GM19468 (cell line): ENCODE measurements around the gene C3AR1.

Experiments
- ATAC-seq: cut with Tn5 transposase; IDR thresholded peaks from one replicate; pipeline ENCODE4 v1.9.1; 2021; ENCODE audit warnings: mild to moderate bottlenecking, moderate library complexity, moderate number of reproducible peaks; ENCODE audit not compliant: unreplicated experiment; ENCODE audit errors: extremely low read depth

C3AR1 gene

GRCh38 chr12:8064131-8064530 is 2.0 kb downstream of the C3AR1 start:
- no peak for ATAC-seq

DNA sequence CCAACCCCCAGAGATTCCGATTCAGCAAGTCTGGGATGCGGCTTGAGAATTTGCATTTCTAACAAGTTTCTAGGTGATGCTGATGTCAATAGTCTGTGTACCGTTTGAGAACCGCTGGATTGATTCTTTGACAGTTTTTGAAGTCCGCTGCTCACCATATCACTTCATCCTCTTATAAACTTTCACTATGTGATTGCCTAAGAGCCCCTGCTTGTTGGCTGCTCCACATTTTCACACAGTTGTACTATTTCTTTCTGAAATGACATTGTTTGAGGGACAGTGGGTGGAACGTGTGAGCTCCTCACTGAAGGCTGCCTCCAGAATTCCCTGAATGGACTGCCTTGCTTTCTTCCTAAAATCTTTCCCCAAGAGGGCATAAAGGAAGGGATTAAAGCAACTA is 7.7 kb downstream of the C3AR1 start:
- ATAC-seq = no peak

- ATAC-seq = no peak
These were observed 8.3 kb downstream of the C3AR1 start for GRCh38 chr12:8057839-8058238.

GRCh38 chr12:8057306-8057705 is 8.9 kb downstream of the C3AR1 start:
- no peak for ATAC-seq

DNA sequence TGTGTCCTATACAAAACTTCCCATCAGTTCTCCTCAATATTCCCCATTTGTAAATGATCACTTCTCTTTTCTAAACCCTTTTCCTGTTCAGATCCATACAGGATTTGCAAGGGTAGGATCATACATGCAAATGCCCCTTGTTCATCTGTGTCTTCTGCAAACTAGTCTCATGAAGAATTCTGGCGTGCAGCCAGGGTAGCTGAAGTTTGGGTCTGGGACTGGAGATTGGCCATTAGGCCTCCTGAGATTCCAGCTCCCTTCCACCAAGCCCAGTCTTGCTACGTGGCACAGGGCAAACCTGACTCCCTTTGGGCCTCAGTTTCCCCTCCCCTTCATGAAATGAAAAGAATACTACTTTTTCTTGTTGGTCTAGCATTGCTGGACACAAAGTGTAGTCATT is 11.3 kb downstream of the C3AR1 start:
- no peak for ATAC-seq

GRCh38 chr12:8052679-8053078 is 13.5 kb downstream of the C3AR1 start:
- ATAC-seq = no peak

DNA sequence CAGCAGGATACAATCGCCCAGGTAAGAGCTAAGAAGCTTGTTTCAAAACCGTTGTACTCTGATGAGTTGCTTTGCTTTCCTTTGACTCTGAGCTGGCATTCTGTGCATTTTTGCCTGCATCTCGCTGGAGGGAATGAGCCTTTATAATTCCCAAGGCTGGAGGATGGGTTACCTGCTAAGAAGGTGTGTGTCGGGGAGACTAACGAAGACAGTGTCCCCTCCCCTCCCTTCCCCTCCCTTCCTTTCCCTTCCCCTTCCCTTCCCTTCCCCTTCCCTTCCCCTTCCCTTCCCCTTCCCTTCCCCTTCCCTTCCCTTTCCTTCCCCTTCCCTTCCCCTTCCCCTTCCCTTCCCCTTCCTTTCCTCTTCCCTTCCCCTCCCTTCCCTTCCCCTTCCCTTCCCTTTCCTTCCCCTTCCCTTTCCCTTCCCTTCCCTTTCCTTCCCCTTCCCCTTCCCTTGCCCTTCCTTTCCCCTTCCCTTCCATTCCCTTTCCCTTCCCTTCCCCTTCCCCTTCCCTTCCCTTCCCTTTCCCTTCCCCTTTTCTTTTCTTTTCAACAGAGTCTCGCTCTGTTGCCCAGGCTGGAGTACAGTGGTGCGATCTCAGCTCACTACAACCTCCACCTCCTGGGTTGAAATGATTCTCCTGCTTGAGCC is 15.4 kb downstream of the C3AR1 start:
- ATAC-seq = no peak

GRCh38 chr12:8048906-8049305 is 17.3 kb downstream of the C3AR1 start:
- ATAC-seq = no peak

DNA sequence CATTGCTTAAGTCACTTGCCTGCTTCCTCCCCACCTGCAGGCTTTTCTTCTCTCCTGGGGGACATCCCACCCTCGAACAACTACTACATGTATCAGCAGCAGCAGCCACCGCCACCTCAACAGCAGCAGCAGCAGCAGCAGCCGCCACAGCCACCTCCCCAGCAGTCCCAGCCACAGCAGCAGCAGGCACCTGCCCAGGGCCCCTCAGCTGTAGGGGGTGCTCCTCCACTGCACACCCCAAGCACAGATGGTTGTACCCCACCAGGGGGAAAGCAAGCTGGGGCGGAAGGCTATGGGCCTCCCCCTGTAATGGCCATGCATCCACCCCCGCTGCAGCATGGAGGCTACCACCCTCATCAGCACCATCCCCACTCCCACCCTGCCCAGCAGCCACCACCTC is 18.3 kb downstream of the C3AR1 start:
- no peak for ATAC-seq

DNA sequence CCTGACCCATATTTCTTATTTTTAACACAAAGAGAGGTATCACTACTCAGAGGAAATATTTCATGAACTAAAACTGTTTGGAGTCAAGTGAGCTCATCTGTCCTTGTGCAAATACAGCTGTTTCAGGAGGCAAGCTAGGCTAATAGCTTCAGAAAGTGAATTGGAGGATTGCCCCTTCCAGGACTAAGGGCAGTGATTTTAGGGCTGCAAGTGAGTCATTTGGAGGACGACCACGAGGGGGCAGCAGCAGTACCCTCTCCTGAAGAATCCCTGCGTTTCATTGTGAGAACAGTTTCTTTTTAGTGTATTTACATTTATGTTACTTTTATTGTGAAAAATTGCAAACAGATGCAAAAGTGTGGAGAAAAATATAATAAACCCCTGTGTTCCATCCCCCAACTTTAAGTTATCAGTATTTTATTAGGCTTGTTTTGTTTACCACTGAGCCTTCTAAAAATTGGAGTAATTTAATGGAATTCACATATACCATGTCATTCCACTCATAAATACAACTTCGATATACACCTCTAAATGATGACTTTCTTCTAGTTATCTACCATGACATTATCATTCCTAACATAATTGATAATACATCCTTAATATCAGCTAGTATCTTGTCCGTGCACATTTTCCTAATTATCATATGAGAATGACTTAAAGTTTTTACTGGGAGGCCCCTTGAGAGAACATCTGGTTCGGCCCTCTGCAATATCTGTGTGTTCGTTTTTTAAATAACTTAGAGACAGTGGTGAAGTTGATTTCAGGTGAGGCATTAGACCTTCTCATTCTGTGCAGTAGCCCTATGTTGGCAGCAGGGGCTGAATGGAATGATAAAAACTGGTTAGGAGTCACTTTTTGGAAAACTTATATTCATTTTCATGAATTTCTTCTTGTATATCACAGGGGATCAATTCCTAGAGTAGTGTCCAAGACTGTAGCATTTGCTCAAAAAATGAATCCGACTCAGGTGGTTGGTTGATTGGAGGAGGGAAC is 19.9 kb downstream of the C3AR1 start:
- ATAC-seq = no peak

- no peak for ATAC-seq
These were observed 25.4 kb downstream of the C3AR1 start for GRCh38 chr12:8040791-8041190.

DNA sequence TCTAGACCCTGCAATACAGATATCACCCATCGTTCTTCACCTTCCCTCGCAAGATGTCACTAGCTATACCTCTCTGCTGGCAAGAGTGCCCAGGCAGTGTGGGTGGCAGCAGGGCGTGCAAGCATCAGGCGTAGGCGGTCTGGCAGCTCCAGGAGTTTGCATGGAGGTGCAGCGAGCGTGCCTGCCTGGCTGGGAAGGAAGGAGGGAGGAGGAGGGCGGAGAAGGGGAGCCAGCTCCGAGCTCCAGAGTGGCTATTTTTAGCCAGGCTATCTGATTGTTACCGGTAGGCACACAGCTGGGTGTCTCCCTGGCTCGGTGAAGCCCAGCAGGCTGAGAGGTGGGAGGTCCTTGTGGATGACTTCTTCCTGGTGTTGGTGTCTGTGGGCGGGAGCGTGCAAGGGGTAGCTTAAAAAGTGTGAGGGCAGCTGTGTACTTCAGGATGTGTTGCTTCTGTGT is 27.5 kb downstream of the C3AR1 start:
- ATAC-seq = no peak

DNA sequence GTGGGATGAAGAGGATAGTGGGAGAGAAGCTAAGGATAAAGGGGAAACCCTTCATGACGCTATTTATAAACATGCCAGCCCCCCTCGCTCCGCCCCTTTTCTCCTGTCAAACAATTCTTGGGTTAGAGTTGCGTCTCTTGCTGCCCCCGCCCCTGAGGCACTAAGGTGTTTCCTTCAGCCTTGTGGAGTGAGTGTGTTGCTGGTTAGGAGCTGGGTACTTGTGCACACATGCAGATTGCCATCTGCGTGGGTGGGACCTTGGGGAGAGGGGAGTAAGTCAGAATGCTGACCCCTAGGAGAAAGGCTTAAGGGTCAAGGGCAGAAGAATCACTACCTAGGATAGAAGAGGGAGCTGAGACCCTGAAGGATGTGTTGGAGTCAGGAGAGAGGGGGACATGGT is 28.2 kb downstream of the C3AR1 start:
- no peak for ATAC-seq

DNA sequence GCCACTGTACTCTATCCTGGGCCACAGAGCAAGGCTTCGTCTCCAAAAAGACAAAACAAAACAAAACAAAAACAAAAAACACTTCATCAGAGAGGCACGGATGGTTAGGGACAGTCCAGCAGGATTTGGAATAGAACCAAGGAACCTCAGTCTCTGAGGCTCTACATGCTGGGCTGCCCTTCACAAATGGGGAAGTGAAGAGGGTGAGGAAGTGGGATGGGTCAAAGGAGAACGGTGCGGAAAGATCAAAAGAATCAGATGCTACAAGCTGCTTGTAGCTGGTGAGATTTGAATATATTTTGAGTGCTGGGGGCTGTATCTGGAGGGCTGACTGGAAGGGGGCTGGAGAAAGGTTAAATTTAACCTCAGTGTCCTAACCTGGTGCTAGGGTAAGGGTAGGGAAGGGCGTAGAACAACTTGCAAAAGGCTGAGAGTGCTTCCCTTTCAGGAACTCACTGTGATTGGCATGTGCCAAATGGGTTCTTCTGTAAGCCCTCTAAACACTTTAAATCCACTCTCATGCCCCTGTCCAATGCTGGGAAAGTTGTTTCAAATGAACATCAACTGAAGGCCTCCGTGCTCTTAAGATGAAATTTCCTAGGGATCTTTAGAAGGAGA is 29.0 kb downstream of the C3AR1 start:
- no peak for ATAC-seq

GRCh38 chr12:8036346-8036745 is 29.8 kb downstream of the C3AR1 start:
- no peak for ATAC-seq

GRCh38 chr12:8035440-8036010 is 30.6 kb downstream of the C3AR1 start:
- no peak for ATAC-seq

- ATAC-seq = no peak
These were observed 31.4 kb downstream of the C3AR1 start for GRCh38 chr12:8034802-8035201.

- ATAC-seq = no peak
These were observed 32.8 kb downstream of the C3AR1 start for GRCh38 chr12:8033153-8034044.

DNA sequence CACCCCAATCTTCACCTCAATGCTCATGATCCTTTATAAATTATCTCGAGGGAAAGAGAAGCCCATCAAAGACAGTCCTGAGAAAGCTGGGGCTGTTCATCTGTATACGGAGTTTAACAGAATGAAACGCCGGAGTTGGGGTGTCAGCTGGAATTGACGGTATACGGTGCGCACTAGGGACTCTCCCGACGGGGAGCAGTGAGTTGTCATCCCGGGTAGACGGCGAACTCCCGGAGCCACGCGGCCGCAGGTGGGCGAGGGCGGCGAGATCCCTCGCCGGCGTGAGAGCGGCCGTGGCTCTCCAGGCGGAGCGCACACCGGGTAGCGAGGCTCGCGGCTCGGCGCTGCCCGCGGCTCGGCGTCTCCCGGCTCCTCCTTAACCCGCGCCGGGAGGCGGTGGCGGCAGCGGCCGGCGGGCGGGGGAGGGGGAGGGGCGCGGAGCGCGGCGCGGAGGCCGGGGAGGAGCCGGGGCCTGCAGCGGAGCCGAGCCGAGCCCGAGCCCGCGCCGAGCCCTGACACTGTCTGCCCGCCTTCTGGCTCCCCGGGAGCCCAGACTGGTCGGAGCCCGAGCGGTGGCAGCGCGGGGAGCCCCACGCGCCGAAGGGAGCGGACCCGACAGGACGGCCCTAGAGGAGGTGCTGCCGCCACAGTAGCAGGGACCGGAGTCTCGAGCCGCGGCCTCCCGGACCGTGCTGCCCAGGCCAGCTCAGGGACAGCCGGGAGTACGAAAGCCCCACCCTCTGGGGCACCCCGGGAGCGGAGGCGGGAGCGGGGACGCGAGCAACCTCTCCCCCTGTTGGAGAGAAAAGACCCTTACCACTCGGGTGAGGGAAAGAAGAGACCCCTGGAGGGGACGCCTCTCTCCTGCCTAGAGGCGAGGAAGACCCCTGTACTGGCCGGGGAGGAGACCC is 33.7 kb downstream of the C3AR1 start, which contains the start of gene FOXJ2:
Gene FOXJ2 (plus strand): TSS at position 475 of the 911 bp plus-strand sequence. CDS start 7,117 bp downstream, outside the sequence.
- ATAC-seq = peak; percentile 60
